ENCODE results near the gene HHAT. TPM values are rescaled to one million over a fixed set of nuclear protein-coding genes. Genes with fewer than 3 reads are reported as not detected.

The HHAT gene
- total RNA-seq, 1 donor from 2014 or later = 4.7 TPM

DNA sequence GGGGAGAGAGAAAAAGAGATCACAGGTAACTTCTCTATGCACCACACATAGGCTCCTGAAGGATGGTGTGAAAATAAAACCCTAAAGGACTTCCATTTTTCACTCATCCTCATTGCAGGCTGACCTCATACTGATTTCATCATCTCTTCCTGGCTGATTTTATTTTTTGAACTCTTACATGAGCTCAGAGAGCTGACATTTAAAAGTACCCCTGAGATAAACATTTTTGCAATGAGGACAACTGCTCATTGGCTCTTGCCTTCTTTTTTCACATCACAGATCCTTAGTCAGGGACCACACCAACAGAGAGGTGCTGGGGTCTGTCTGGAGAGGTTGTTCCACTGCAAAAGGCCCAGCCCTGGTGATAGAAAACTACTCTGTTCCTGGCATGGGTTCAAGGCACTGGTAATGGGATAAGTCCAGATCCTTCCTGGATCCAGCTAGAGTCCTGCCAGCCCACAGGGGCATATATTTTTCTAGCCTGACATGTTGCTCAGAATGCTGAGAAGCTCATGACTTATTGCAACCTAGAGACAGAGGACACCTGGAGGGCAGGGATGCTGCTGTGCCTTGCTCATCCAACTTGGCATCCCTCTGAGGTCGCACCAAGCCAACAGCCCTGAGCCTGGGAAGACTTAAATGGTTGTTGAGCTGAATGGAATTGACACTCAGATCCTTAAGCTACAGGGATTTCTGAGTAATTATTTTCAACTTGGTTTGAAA, 360.0 kb downstream of the HHAT start:
- Histone ChIP-seq H3K4me1 (ENCODE audit: control insufficient read depth in 3 of 3, insufficient read depth in 3 of 3, low read length in 3 of 3) (no peaks in the 10 kb centered on the region), H3K9me3 (ENCODE audit: control insufficient read depth in 3 of 3, low read length in 3 of 3) (no peaks in the 10 kb centered on the region), H3K27me3 (ENCODE audit: control insufficient read depth in 3 of 3, insufficient read depth in 3 of 3, low read length in 3 of 3) (no peaks in the 10 kb centered on the region), H3K27ac (ENCODE audit: low read depth, low read length) (no peak overlapping the region), H3K9ac (ENCODE audit: low read depth in 1 of 3, low read length in 3 of 3) (no peak overlapping the region), H3K36me3 (ENCODE audit: control insufficient read depth in 3 of 3, insufficient read depth in 3 of 3, low read length in 3 of 3) (no peaks in the 10 kb centered on the region), H3K4me3 (ENCODE audit: low read length in 3 of 3) (no peak overlapping the region)

- Histone ChIP-seq H3K36me3 (ENCODE audit: control insufficient read depth in 3 of 3, insufficient read depth in 3 of 3, low read length in 3 of 3) (no peaks in the 10 kb centered on the region), H3K9ac (ENCODE audit: low read depth in 1 of 3, low read length in 3 of 3) (no peak overlapping the region), H3K9me3 (ENCODE audit: control insufficient read depth in 3 of 3, low read length in 3 of 3) (no peaks in the 10 kb centered on the region), H3K4me1 (ENCODE audit: control insufficient read depth in 3 of 3, insufficient read depth in 3 of 3, low read length in 3 of 3) (no peaks in the 10 kb centered on the region), H3K4me3 (ENCODE audit: low read length in 3 of 3) (no peak overlapping the region), H3K27ac (ENCODE audit: low read depth, low read length) (no peak overlapping the region), H3K27me3 (ENCODE audit: control insufficient read depth in 3 of 3, insufficient read depth in 3 of 3, low read length in 3 of 3) (no peaks in the 10 kb centered on the region)
Measured at GRCh38 chr1:210689826-210690225, 361.1 kb downstream of the HHAT start.

DNA sequence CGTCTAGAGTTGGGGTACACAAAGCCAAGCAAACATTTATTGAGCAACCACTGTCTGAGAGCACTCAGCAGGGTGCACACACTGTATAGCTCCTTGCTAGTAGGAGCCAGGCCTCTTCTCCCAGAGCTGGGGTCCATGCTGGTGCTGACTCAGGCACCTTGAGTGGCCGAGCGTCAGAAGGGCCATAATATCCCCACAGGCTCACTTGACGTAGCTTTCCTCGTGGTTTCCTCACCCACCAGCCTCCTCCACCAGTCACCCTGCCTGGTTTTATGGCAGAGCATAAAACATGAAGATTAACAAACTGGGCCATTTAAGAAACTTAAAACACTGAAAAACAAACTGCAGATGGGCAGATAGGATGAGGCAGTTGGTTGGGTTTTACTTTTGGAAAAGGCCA, 361.5 kb downstream of the HHAT start:
- Histone ChIP-seq H3K36me3 (ENCODE audit: control insufficient read depth in 3 of 3, insufficient read depth in 3 of 3, low read length in 3 of 3) (no peaks in the 10 kb centered on the region), H3K27me3 (ENCODE audit: control insufficient read depth in 3 of 3, insufficient read depth in 3 of 3, low read length in 3 of 3) (peaks cover 0 to 2% (median 0%) of the 10 kb centered on the region in 3 donors), H3K9ac (ENCODE audit: low read depth in 1 of 3, low read length in 3 of 3) (no peak overlapping the region), H3K4me1 (ENCODE audit: control insufficient read depth in 3 of 3, insufficient read depth in 3 of 3, low read length in 3 of 3) (no peaks in the 10 kb centered on the region), H3K27ac (ENCODE audit: low read depth, low read length) (no peak overlapping the region), H3K9me3 (ENCODE audit: control insufficient read depth in 3 of 3, low read length in 3 of 3) (no peaks in the 10 kb centered on the region), H3K4me3 (ENCODE audit: low read length in 3 of 3) (no peak overlapping the region)

GRCh38 chr1:210691039-210691610, 362.4 kb downstream of the HHAT start:
- H3K4me3 ChIP-seq (ENCODE audit: low read length in 3 of 3) = no peak overlapping the region
- peaks cover 0 to 2% (median 0%) of the 10 kb centered on the region in 3 donors for H3K27me3 ChIP-seq (ENCODE audit: control insufficient read depth in 3 of 3, insufficient read depth in 3 of 3, low read length in 3 of 3)
- no peaks in the 10 kb centered on the region for H3K36me3 ChIP-seq (ENCODE audit: control insufficient read depth in 3 of 3, insufficient read depth in 3 of 3, low read length in 3 of 3)
- no peak overlapping the region for H3K9ac ChIP-seq (ENCODE audit: low read depth in 1 of 3, low read length in 3 of 3)
- no peaks in the 10 kb centered on the region for H3K9me3 ChIP-seq (ENCODE audit: control insufficient read depth in 3 of 3, low read length in 3 of 3)
- no peak overlapping the region for H3K27ac ChIP-seq (ENCODE audit: low read depth, low read length)
- no peaks in the 10 kb centered on the region for H3K4me1 ChIP-seq (ENCODE audit: control insufficient read depth in 3 of 3, insufficient read depth in 3 of 3, low read length in 3 of 3)

DNA sequence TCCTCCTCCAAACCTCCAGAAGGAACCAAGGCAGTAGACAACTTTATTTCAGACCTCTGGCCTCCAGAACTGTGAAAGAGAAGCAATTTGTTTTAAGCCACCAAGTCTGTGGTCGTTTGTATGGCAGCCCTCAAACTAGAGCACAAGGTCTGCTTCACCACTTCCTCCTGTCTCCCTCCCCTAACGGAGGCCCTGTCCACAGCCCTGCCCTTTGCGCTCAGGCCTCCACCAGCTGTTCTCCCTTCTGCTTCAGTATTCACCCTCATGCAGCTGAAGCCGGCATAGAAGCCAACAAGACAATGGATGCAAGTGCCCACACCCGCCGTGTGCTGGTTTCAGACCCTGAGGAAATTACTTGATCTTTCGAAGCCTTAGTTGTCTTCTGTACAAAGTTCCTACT, 364.1 kb downstream of the HHAT start:
- H3K4me1 ChIP-seq (ENCODE audit: control insufficient read depth in 3 of 3, insufficient read depth in 3 of 3, low read length in 3 of 3) = no peaks in the 10 kb centered on the region
- no peak overlapping the region for H3K9ac ChIP-seq (ENCODE audit: low read depth in 1 of 3, low read length in 3 of 3)
- H3K36me3 ChIP-seq (ENCODE audit: control insufficient read depth in 3 of 3, insufficient read depth in 3 of 3, low read length in 3 of 3) = no peaks in the 10 kb centered on the region
- H3K27ac ChIP-seq (ENCODE audit: low read depth, low read length) = no peak overlapping the region
- H3K27me3 ChIP-seq (ENCODE audit: control insufficient read depth in 3 of 3, insufficient read depth in 3 of 3, low read length in 3 of 3) = peaks cover 0 to 2% (median 0%) of the 10 kb centered on the region in 3 donors
- no peaks in the 10 kb centered on the region for H3K9me3 ChIP-seq (ENCODE audit: control insufficient read depth in 3 of 3, low read length in 3 of 3)
- no peak overlapping the region for H3K4me3 ChIP-seq (ENCODE audit: low read length in 3 of 3)

- H3K27me3 ChIP-seq (ENCODE audit: control insufficient read depth in 3 of 3, insufficient read depth in 3 of 3, low read length in 3 of 3) = peaks cover 0 to 2% (median 0%) of the 10 kb centered on the region in 3 donors
- no peaks in the 10 kb centered on the region for H3K9me3 ChIP-seq (ENCODE audit: control insufficient read depth in 3 of 3, low read length in 3 of 3)
- no peak overlapping the region for H3K9ac ChIP-seq (ENCODE audit: low read depth in 1 of 3, low read length in 3 of 3)
- H3K4me1 ChIP-seq (ENCODE audit: control insufficient read depth in 3 of 3, insufficient read depth in 3 of 3, low read length in 3 of 3) = no peaks in the 10 kb centered on the region
- H3K4me3 ChIP-seq (ENCODE audit: low read length in 3 of 3) = no peak overlapping the region
- no peaks in the 10 kb centered on the region for H3K36me3 ChIP-seq (ENCODE audit: control insufficient read depth in 3 of 3, insufficient read depth in 3 of 3, low read length in 3 of 3)
- H3K27ac ChIP-seq (ENCODE audit: low read depth, low read length) = no peak overlapping the region
Measured at GRCh38 chr1:210695026-210695425, 366.3 kb downstream of the HHAT start.

GRCh38 chr1:210696709-210697108, 368.0 kb downstream of the HHAT start:
- H3K9me3 ChIP-seq (ENCODE audit: control insufficient read depth in 3 of 3, low read length in 3 of 3) = no peaks in the 10 kb centered on the region
- H3K27me3 ChIP-seq (ENCODE audit: control insufficient read depth in 3 of 3, insufficient read depth in 3 of 3, low read length in 3 of 3) = peaks cover 0 to 2% (median 0%) of the 10 kb centered on the region in 3 donors
- no peak overlapping the region for H3K4me3 ChIP-seq (ENCODE audit: low read length in 3 of 3)
- H3K4me1 ChIP-seq (ENCODE audit: control insufficient read depth in 3 of 3, insufficient read depth in 3 of 3, low read length in 3 of 3) = no peaks in the 10 kb centered on the region
- H3K36me3 ChIP-seq (ENCODE audit: control insufficient read depth in 3 of 3, insufficient read depth in 3 of 3, low read length in 3 of 3) = no peaks in the 10 kb centered on the region
- no peak overlapping the region for H3K9ac ChIP-seq (ENCODE audit: low read depth in 1 of 3, low read length in 3 of 3)
- H3K27ac ChIP-seq (ENCODE audit: low read depth, low read length) = no peak overlapping the region

GRCh38 chr1:210697185-210697584, 368.5 kb downstream of the HHAT start:
- Histone ChIP-seq H3K27ac (ENCODE audit: low read depth, low read length) (no peak overlapping the region), H3K27me3 (ENCODE audit: control insufficient read depth in 3 of 3, insufficient read depth in 3 of 3, low read length in 3 of 3) (peaks cover 0 to 2% (median 0%) of the 10 kb centered on the region in 3 donors), H3K36me3 (ENCODE audit: control insufficient read depth in 3 of 3, insufficient read depth in 3 of 3, low read length in 3 of 3) (no peaks in the 10 kb centered on the region), H3K9me3 (ENCODE audit: control insufficient read depth in 3 of 3, low read length in 3 of 3) (no peaks in the 10 kb centered on the region), H3K4me1 (ENCODE audit: control insufficient read depth in 3 of 3, insufficient read depth in 3 of 3, low read length in 3 of 3) (no peaks in the 10 kb centered on the region), H3K4me3 (ENCODE audit: low read length in 3 of 3) (no peak overlapping the region), H3K9ac (ENCODE audit: low read depth in 1 of 3, low read length in 3 of 3) (no peak overlapping the region)

- H3K27me3 ChIP-seq (ENCODE audit: control insufficient read depth in 3 of 3, insufficient read depth in 3 of 3, low read length in 3 of 3) = peaks cover 0 to 2% (median 0%) of the 10 kb centered on the region in 3 donors
- no peaks in the 10 kb centered on the region for H3K9me3 ChIP-seq (ENCODE audit: control insufficient read depth in 3 of 3, low read length in 3 of 3)
- H3K4me3 ChIP-seq (ENCODE audit: low read length in 3 of 3) = no peak overlapping the region
- no peaks in the 10 kb centered on the region for H3K4me1 ChIP-seq (ENCODE audit: control insufficient read depth in 3 of 3, insufficient read depth in 3 of 3, low read length in 3 of 3)
- H3K27ac ChIP-seq (ENCODE audit: low read depth, low read length) = no peak overlapping the region
- no peaks in the 10 kb centered on the region for H3K36me3 ChIP-seq (ENCODE audit: control insufficient read depth in 3 of 3, insufficient read depth in 3 of 3, low read length in 3 of 3)
- no peak overlapping the region for H3K9ac ChIP-seq (ENCODE audit: low read depth in 1 of 3, low read length in 3 of 3)
Measured at GRCh38 chr1:210698661-210699060, 370.0 kb downstream of the HHAT start.

GRCh38 chr1:210700083-210700482, 371.4 kb downstream of the HHAT start:
- H3K9ac ChIP-seq (ENCODE audit: low read depth in 1 of 3, low read length in 3 of 3) = no peak overlapping the region
- H3K27ac ChIP-seq (ENCODE audit: low read depth, low read length) = no peak overlapping the region
- H3K36me3 ChIP-seq (ENCODE audit: control insufficient read depth in 3 of 3, insufficient read depth in 3 of 3, low read length in 3 of 3) = no peaks in the 10 kb centered on the region
- peaks cover 0 to 1% (median 0%) of the 10 kb centered on the region in 3 donors for H3K27me3 ChIP-seq (ENCODE audit: control insufficient read depth in 3 of 3, insufficient read depth in 3 of 3, low read length in 3 of 3)
- no peaks in the 10 kb centered on the region for H3K4me1 ChIP-seq (ENCODE audit: control insufficient read depth in 3 of 3, insufficient read depth in 3 of 3, low read length in 3 of 3)
- no peaks in the 10 kb centered on the region for H3K9me3 ChIP-seq (ENCODE audit: control insufficient read depth in 3 of 3, low read length in 3 of 3)
- no peak overlapping the region for H3K4me3 ChIP-seq (ENCODE audit: low read length in 3 of 3)

All from skeletal muscle tissue (tissue), 4 donors.